HG02973 (cell line): ENCODE measurements around the gene PUSL1.

ENCODE experiments used
- ATAC-seq: cut with Tn5 transposase; IDR thresholded peaks from one replicate; pipeline ENCODE4 v1.9.1; 2021; ENCODE audit warnings: moderate library complexity; ENCODE audit not compliant: unreplicated experiment

The PUSL1 gene

GRCh38 chr1:1278620-1279019 is 29.8 kb upstream of the PUSL1 start:
- ATAC-seq = no peak

GRCh38 chr1:1279028-1279427 is 29.4 kb upstream of the PUSL1 start:
- ATAC-seq = no peak

DNA sequence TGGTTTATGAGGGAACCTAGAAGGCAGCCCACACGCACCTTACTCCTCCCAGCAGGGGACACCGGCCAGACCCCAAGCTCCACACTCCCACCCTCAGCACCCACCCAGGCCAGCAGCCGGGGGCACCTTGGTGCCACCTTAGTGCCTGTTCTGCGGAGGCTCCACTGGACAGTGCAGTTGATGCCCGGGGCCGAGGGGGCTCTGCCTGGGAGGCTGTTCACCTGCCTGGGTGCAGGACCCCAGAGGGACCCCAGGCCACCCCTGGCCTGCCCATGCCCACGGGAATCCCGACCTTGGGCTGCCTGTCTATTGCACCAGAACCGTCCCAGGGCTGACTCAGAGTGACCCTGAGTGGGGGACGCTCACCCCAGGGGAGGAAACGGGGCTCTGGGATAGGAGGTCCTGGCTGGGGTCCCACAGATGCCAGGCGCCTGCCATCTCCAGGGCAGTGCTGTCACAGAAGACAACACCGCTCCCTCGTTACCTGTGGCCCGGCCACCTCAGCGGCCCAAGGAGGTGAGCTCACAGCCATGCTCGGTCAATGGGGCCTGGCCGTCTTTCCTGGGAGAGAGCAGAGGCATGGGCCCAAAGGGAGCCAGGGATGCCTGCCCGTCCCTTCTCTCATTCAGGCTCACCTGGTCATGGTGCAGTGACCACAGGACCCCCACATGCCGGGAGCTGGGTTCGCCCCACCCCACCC is 27.5 kb upstream of the PUSL1 start:
- no peak for ATAC-seq

GRCh38 chr1:1281533-1282321 is 26.7 kb upstream of the PUSL1 start:
- no peak for ATAC-seq

DNA sequence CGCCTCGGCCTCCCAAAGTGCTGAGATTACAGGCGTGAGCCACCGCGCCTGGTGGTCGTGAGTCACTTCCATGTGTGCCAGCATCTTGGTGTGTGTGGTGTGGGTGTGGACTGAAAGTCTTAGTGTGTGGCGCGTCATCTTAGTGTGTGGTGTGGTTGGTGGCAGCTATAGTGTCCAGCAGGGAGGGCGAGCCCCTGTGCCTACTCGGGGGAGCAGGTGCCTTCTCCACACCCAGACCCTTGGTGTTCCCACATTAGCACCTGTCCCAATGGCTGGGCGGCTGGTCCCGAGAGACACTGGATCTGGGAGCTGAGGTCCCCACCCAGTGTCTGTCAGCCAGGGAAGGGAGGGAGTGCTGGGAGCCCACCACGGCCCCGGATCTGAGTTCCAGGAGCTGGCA is 25.4 kb upstream of the PUSL1 start:
- ATAC-seq = no peak

DNA sequence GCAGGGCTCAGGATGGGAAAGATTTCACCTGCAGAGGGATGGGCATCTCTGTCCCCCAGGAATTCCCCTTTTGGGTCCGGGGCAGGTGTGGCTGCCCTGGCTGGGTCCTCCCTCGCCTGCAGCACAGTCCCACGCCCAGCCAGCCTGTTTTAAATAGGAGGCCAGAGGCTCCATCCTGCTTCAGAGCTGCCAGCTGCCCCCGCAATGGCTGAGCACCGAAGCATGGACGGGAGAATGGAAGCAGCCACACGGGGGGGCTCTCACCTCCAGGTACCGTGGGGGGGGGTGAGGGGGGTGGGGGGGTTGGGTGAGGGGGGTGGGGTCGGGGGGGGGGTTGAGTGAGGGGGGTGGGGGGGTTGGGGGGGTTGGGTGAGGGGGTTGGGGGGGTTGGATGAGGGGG is 24.6 kb upstream of the PUSL1 start:
- ATAC-seq = no peak

- no peak for ATAC-seq
Measured at GRCh38 chr1:1284221-1285101, 23.9 kb upstream of the PUSL1 start.

GRCh38 chr1:1285102-1285571 is 23.3 kb upstream of the PUSL1 start:
- ATAC-seq = no peak

GRCh38 chr1:1285611-1286311 is 22.6 kb upstream of the PUSL1 start:
- no peak for ATAC-seq

DNA sequence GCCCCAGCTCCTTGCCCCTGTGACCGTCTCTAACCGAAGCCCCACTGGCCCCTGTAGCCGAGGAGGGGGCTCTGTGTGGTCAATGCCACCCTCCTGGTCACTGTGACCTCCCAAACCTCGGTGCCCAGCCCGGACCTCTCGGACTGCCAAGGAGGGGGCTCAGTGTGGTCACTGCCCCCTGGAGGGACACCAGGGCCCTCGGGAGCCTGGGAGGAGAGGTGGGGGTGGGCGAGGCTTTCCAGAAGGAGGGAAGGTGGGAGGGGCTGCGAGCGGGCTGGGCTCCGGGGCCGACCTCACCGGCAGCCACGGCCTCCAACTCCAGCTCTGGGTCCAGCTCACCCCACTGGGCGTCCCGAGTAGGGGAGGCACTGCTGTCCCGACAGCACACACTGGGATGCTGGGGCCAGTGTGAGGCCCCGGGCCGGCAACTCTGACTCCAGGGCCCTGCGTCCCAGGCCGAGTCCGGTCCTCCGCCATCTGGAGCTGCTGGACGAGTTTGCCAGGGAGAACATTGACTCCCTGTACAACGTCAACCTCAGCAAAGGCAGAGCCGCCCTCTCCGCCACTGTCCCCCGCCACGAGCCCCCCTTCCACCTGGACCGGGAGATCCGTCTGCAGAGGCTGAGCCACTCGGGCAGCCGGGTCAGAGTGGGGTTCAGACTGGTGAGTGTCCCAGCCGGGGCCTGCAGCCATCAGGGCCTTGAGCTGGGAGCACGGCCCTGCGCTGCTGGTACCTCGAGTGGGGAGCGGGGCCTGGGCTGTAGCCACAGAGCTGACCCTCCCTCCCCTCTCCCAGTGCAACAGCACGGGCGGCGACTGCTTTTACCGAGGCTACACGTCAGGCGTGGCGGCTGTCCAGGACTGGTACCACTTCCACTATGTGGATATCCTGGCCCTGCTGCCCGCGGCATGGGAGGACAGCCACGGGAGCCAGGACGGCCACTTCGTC is 21.8 kb upstream of the PUSL1 start:
- ATAC-seq = no peak

DNA sequence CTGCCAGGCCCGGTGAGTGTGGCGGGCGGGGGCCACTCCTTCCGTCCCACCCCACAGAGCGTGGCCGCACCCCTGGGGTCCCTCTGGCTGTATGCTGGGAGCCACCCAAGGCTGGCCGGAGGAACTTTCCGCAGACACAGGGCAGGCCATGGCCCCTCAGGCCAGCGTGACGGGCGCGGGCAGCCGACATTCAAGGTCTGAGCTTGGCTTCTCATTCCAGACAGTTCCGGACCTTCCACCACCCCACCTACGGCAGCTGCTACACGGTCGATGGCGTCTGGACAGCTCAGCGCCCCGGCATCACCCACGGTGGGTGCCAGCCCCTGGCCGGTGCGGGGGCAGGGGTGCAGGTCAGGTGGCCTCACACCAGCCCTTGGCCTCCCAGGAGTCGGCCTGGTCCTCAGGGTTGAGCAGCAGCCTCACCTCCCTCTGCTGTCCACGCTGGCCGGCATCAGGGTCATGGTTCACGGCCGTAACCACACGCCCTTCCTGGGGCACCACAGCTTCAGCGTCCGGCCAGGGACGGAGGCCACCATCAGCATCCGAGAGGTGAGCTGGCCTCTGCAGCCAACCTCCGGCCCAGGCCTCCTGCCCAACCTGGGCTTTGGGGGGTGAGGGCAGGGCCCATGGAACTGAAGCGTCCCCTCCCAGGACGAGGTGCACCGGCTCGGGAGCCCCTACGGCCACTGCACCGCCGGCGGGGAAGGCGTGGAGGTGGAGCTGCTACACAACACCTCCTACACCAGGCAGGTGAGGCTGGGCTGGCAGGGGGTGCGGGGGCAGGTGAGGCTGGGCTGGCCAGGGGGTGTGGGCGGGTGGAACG is 20.9 kb upstream of the PUSL1 start:
- no peak for ATAC-seq

DNA sequence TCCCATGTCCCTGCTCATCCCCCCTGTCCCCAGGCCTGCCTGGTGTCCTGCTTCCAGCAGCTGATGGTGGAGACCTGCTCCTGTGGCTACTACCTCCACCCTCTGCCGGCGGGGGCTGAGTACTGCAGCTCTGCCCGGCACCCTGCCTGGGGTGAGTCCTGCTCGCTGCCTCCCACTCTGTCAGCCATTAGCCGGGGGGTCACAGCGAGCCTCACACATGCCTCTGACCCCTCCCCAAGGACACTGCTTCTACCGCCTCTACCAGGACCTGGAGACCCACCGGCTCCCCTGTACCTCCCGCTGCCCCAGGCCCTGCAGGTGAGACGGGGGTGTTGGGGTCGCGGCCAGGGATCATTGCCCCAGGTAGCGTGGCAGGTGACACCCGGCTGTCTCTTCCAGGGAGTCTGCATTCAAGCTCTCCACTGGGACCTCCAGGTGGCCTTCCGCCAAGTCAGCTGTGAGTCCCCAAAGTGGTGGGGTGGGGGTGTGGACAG is 18.1 kb upstream of the PUSL1 start:
- ATAC-seq = no peak

- no peak for ATAC-seq
Measured at GRCh38 chr1:1291023-1291528, 17.3 kb upstream of the PUSL1 start.

DNA sequence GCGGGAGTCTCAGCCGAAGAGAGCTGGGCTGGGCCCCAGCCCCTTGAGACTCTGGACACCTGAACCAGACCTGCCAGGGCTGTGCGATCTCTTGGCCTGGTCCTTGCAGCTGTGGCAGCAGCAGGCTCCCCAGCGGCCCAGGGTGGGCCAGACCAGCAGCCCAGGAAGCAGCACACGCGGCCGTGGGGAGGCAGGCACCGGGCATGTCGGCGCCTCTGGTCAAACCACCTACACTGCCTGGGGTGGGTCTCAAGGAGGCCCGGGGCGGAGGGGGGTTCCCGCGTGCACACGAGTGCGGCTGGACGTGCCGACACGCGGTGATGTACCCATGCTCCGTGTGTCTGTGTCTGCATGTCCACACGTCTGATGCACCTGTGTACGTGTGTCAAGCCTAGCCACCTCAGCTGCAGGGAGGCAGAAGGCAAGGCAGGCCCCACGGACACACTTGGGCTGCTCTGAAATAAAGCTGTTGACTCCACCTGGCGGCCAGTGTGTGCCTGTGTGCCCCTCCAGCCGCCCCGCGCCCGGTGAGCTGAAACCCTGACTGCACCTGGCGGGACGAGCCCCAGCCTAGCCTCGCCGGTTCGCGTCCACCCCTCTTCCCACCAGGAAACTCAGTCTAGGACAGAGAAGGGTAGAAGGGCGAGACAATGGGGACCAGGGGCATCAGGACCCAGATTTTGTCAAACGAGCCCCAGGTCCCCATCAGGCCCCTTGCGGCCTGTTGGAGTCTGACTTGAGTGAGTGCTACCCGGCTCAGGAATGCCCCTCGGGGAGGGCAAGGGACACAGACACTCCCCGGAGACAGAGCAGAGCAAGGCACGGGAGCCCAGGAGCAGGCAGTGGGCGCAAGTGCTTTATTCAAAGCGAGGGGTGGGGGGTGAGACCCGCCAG is 16.6 kb upstream of the PUSL1 start:
- no peak for ATAC-seq

DNA sequence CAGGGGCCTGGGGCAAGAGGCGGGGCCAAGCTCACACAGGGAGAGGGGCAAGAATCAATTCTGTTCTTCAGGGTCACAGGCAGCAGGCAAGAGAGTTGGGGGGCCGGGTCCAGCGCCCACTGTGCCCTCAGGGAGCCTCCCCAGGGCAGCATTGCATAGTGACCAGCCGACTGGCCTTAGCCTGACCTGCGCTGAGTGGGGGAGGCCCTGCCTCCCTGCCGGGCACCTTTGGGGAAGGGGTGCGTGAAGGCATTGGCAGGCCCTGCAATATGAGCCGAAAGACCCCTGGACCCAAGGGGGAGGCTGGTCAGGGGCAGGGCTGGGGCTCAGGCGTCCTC is 16.0 kb upstream of the PUSL1 start:
- ATAC-seq = no peak

GRCh38 chr1:1292851-1293250 is 15.5 kb upstream of the PUSL1 start:
- no peak for ATAC-seq
